GM19463 (cell line): Measurements from ENCODE around the gene B3GNT7.
"Not testable (repeated sequence)": the region's sequence is repeated elsewhere in the genome, so short reads cannot be mapped to it uniquely, and the experiment has no call there.

Source experiments
- ATAC-seq: cut with Tn5 transposase; IDR thresholded peaks from one replicate; pipeline ENCODE4 v1.9.1; 2021; ENCODE audit warnings: mild to moderate bottlenecking, moderate library complexity; ENCODE audit not compliant: unreplicated experiment

Gene B3GNT7

DNA sequence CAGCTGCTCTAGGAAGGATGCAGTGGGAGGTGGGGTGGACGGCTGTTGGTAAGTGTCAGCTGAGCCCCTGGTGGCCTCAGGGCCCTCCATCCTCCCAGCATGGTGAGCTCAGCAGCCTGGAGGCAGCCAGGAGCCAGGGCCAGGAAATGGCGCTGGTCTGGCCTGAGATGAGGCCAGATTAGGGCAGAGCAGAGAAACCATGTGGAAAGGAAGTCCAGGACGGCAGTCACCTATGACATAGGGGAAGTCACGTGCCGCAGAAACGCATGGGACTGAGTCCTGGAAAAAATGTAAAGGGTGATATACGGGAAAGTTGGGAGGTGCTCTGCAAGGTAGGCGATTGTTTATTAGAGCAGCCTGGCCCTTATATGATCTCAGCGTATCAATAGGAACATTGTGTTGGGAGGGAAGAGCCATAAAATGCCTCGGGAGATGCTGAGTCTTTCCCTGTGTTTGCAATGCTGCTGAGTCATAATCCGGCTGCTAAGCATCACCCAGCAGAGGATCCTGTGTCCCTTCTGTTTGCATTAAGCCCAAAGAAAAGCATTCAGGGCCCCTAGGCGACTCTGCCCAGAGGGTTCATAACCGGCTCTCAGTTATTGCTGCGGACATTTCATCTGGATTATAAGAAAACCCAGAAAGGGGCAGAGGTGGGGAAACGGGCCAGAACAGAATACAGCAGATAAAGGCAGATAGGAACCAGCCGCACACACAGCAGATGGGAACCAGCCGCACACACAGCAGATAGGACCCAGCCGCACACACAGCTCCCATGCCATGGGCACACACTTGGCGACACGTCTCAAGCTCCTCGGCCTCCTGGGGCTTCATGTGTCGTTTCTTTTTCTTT is 30.3 kb upstream of the B3GNT7 start:
- ATAC-seq, result no peak

DNA sequence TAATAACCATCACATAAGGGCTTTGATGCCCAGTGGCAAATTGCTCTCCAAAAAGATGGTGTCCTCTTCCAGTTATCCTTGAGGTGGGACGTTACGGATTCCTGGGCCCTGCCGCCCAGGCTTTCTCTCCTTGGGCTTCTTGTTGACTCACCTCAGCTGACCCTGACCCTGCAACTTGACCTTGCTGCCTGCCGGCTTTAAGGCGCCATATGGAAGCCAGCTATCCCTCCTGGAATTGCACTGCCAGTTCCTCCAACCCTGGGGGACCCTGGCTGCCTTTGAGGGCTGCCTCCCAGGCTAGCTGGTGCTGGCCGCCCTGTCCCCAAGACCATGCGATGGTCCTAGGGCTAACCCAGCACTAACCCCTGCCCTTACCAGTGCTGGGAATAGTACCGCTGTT is 28.3 kb upstream of the B3GNT7 start:
- ATAC-seq, result no peak

DNA sequence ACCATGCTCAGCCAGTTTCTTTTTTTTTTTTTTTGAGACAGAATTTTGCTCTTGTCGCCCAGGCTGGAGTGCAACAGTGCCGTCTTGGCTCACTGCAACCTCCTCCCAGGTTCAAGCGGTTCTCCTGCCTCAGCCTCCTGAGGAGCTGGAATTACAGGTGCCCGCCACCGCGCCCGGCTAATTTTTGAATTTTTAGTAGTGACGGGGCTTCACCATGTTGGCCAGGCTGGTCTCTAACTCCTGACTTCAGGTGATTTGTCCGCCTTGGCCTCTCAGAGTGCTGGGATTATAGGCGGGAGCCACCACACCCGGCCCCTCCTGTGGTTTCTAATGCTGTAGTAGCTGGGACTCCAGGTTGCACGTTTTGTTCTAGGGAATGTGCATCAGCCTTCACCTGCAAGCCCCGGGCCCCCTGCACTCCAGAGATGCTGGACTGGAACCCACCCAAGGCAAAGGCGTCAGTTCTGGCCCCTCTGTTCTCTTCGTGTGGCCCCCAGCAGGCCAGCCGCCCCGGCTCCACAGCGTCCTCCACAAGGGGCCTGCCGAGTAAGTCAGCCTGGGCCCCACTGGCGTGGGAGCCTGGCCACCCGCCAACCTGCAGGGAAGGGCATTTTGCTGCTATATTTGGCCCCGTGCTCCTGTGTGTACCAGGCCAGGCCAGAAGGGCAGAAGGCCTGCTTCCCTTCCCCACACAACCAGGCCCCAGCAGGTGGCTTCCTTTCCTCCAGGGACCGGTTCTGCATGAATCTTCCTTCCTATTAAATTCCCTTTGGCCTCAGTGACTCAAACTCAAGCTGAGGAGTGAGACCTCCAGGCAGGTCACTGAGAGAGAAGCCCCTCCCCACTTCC is 25.7 kb upstream of the B3GNT7 start:
- no peak for ATAC-seq

DNA sequence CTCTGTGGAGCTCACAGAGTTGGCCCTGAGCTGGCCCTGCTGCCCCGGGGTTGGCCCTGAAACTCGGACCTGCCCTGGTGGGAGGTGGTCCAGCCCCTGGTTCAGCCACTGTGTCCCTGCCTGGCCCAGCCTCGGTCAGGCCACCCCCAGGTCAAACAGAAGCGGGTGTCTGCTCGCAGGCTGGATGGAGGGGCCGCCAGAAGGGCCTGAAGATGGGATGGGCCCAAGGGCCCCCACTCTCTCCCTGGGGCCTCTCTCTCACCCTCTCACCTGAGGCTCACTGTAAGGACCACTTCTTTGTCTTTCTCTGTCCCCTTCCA is 25.1 kb upstream of the B3GNT7 start:
- ATAC-seq, result no peak

DNA sequence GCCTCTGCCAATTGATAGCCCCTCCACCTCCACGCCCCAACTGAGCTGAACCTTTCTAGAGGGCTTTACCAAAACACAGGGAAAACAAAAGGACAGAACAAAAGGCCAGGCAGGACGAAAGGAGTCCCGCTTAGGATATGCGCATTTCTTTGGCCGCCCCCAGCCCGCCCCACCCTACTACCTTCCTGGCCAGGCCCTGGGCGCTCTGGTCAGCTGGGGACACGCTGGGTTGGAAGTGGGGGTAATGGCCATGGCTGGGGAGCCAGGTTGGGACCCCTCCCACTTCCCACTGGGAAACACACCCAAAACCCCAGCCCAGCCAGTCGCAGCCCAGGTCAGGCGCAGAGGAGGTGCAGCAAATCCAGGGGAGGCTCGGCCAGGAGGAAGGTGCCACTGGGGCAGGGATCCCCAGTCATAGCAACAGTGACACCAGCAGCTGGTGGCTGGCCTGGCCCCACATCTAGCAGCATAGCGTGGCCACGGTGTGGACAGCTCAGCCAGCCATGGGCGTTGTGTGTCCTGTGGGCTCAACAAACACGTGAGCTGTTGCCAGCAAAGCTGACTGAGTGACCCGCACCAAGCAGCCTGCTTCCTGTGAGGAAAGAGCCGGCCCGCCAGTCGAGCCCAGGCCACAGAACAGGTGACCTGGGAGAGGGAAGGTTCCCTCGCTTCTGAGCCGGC is 24.6 kb upstream of the B3GNT7 start:
- no peak for ATAC-seq

DNA sequence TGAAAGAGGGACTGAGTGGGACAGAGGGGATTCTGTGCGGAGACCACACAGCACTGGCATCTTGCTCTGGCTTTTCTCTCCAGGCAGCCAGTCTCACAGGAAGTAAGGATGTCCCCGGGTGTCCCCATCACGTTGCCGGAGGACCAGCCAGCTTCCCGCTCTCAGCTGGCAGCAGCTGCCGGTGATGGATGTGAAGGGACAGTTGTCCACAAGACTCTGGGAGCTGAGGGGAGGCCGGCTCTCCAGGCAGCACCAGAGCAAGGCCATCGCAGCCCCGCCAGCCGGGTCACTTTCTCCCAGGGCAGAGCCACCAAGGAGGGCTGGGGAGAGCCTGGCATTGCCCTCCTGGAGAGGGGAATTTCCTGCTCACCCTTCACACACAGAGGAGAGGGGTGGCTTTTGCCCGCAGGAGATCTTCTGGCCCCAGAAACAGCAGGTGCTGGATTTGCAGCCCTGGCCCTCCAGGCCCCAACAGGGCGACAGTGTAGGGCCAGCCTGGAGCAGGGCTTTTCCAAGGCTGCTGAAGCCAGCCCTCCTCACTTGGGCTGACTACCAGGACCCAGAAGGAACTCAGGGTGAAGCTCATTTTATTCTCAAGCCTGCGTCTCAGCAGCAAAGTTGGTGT is 24.0 kb upstream of the B3GNT7 start:
- ATAC-seq, result no peak

DNA sequence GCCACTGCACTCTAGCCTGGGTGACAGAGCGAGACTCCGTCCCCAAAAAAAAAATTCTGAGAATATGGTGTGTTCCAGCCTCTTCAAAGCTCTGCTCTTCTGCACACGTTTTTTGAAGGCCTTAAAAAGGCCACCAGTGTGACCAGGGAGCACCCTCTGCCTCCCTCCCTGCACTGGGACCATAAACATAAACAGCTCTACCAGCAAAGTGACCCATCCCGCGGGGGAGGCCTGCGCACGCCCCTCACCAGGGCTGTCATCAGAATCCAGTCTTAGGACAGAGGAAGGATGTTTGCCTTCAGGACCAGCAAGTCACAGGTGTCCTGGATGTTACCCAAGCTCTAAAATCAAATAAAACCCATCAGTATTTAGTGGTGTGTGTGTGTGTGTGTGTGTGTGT is 23.2 kb upstream of the B3GNT7 start:
- ATAC-seq, result no peak

DNA sequence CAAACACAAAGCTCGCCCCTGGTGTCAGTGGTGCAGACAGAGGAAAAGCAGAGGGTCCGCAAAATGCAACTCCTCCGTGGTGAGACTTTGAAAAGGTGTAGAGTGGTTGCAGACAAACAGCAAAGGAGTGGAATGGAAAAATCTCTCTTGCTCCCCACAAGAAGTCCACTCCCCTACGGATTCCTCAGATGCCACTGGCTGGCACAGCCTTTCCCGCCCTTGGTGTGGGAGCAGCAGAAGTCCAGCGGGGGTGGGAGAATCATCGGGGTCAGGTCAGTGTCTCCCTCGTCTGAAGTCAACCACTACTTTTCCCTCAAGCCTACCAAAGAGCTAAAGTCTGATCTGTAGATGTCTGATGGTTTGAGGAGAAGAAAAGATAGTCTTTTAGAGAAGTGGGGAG is 22.3 kb upstream of the B3GNT7 start:
- ATAC-seq, result no peak

DNA sequence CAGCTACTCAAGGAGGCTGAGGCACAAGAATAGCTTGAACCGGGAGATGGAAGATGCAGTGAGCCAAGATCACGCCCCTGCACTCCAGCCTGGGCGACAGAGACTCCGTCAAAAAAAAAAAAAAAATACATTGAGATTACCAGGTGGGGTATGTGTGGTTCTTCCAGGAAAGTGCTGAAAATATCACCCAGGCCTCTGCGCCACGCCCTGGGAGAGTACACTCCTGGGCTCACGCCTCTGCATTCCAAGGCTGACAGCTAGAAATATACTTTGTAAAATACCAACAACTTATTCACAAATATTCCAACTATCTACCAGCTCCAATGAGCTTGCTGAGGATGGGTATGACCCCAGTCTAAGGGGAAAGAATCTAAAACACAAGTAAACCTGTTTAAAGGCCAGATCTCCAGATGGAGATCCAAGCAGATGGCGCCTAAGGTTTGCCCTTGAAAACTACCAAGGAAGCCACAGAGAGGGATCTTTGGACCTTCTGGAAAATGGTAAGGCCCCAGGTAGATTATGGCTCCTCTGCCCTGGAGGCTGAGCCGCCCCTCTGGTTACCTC is 21.6 kb upstream of the B3GNT7 start:
- ATAC-seq, result no peak

DNA sequence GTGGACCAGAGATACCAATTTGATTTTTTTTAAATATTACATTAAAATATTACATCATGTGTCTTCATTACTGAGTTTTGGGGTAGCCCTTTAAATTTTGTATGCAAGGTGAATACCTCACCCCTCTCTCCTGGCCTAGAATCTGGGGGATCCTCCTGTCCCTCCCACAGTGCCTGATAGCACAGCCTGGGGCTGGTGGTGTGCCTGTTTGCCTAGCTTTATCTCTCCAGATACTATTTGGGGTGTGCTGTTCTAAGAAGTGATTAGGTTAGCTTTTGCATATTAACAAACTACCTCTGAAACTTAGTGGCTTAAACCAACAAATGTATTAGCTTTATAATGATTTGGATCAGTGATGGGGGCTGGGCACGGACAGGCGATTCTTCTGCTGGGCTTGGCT is 20.7 kb upstream of the B3GNT7 start:
- ATAC-seq, result no peak

DNA sequence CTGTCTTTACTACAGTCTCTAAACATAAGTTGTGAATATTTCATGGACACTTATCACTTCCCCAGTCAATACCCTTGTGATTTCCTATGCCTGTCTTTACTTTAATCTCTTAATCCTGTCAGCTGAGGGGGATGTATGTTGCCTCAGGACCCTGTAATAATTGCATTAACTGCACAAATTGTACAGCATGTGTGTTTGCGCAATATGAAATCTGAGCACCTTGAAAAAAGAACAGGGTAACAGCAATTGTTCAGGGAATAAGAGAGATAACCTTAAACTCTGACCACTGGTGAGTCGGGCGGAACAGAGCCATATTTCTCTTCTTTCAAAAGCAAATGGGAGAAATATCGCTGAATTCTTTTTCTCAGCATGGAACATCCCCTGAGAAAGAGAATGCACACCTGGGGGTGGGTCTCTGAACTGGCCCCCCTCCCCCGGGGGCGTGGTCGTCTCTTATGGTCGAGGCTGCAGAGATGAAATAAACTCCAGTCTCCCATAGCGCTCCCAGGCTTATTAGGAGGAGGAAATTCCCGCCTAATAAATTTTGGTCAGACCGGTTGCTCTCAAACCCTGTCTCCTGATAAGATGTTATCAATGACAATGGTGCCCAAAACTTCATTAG is 19.4 kb upstream of the B3GNT7 start:
- ATAC-seq, result not testable (repeated sequence)

DNA sequence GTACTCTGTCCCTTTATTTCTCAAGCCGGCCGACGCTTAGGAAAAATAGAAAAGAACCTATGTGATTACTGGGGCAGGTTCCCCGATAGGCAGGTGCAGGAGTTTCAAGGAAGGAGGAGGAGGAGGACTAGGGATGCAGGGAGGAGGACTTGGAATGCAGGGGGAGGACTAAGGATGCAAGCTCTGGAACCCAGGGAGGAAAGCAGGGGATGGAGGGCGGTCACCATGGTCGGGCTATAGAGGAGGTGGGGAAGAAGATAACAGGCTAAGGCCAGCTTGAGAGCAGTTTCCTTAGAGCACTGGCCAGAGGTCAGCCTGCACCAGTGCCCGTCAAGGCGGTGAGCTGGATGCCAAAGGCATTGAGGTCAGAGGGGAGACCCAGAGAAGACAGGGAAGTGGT is 18.7 kb upstream of the B3GNT7 start:
- ATAC-seq, result no peak

DNA sequence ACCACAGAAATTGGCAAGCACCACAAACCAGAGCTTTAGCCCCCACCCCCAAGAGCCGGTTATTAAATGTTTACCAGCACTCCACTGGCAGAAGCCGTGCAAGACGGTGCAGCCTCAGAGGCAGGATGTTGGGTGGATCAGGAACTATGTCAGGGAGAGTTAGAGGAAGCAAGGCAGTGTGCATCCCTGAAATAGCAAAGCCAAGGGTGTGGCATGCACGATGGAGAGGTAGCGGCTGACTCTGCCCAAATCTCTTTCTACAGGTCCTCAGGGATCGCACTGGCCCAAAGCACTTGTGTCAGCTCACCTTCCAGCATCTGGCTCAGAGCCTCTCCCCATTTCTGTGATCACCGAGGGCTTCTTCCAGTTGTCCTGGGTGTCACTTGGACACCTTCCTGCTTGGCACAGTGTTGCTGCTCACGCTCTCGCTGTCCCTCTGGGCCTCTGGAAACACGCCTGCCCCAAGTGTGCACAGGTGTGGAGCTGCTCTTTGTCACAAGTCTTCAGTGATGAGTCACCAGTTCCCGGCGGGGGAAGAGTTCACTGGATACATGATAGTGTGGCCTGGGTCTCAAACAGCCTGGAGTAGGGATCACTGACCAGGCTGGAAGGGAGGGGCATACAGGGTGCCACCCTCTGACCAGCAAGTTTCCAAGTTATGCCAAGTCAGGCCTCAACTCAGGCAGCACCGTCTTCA is 17.3 kb upstream of the B3GNT7 start:
- no peak for ATAC-seq

DNA sequence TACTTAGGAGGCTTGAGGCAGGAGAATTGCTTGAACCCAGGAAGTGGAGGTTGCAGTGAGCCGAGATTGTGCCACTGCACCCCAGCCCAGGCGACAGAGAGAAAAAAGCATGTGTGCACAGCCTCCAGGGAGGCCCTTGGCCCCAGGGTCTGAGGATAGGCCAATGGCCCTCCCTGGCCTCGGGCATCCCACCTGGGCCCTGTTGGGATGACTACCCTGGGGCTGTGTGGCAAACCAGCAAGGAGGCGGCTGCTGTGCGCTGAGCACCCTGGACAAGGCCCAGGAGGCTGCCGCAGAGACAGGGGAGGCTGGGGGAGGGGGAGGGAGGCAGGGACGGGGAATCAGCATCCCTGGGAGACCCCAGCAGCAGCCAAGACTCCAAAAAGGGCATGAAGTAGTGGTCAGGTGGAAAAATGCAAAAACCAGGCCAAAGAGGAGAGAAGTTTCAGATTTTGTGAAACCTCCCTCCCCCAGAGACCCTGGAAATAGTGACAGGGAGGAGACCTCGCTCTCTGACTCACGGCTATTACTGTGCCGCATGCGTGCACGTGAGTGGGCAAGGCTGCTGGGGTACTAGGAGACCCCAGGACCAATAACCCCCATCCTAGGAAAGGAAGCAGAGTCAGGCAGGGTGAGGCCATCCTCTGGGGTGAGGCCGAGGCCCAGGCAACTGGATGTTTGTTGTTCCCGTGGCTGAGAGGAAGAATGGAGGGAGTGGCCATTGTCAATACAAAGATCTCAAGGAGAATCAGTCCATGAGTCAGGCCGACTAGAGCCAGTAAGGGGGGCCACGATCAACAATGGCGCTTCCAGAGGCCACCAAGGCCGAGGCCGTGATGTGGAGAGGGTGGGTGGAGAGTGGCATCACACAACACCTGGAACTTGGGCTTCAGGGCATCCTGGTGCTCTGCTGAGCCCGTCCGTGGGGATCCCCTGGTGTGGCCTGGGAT is 16.0 kb upstream of the B3GNT7 start:
- no peak for ATAC-seq

DNA sequence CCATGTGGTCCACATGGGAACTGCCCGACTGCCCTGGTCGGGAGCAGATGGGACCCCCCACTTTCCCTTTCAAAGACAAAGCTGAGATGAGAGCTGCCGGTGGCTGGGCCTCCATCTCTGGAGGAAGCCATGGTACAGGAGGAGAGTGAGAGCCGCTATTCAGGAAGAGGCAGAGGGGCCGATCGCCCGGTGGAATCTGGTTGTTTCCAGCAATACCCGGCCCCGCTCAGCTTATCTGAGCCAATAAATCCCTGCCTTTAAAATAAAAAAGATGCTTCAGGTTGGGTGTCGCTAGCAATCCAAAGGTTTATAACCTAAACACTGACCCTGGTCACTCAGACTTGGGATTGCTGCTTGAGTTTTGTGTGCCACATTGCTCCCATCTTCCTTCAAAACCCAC is 15.2 kb upstream of the B3GNT7 start:
- ATAC-seq, result no peak

DNA sequence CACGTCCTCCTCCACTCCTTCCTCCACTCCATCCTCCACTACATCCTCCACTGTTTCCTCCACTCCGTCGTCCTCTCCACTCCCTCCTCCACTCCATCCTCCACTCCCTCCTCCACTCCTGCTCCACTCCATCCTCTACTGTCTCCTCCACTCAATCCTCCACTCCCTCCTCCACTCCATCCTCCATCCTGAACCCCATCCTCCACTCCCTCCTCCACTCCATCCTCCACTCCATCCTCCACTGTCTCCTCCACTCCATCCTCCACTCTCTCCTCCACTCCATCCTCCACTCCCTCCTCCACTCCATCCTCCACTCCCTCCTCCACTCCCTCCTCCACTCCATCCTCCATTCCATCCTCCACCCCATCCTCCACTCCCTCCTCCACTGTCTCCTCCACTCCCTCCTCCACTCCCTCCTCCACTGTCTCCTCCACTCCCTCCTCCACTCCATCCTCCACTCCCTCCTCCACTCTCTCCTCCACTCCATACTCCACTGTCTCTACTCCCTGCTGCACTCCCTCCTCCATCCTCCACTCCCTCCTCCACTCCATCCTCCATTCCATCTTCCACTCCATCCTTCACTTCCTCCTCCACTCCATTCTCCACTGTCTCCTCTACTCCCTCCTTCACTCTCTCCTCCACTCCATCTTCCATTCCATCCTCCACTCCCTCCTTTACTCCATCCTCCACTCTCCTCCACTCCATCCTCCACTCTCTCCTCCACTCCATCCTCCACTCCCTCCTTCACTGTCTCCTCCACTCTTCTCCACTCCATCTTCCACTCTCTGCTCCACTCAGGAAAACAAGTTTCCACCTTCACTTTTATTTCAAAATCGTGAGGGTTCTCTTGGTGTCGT is 14.3 kb upstream of the B3GNT7 start:
- no peak for ATAC-seq

DNA sequence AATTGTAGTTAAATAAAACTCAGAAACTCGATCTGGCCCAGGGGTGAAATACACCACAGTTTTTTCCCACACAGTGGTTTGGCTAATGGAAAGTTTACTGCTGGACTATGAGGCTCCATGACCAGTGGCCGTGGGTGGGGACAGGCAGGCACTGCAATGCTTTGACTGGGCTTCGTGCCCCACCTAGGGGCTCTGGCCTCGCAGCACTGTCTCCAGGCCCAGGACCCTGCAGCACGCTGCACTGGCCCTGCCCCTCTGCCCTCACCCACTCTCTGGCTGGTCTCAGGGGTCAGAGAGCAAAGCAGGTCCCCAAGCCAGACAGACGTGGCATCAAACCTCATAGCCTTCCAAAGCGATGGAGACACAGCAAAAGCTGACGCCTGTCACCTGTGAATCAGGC is 13.4 kb upstream of the B3GNT7 start:
- ATAC-seq, result no peak
